ENCODE measurements around the gene TENT4B.

- TF ChIP-seq POLR2AphosphoS5 (IDR thresholded peaks at IDR 0.05; ENCODE audit: borderline replicate concordance, low read depth, low read length) (no peak), EZH2 (IDR thresholded peaks at IDR 0.05) (no peak), FOXP2 (optimal IDR thresholded peaks at IDR 0.05; ENCODE audit: control extremely low read depth, extremely low read length, insufficient read depth) (no peak)
Observed at GRCh38 chr16:50272111-50272571, 119.0 kb downstream of the TENT4B start.
